GM19467 (cell line): Measurements from ENCODE around the gene C11orf21.

Experiments used
- ATAC-seq: cut with Tn5 transposase; IDR thresholded peaks from one replicate; pipeline ENCODE4 v1.9.1; 2021; ENCODE audit warnings: mild to moderate bottlenecking, moderate library complexity; ENCODE audit not compliant: unreplicated experiment

Gene C11orf21

GRCh38 chr11:2309251-2310072 is 7.7 kb upstream of the C11orf21 start:
- ATAC-seq: no peak

GRCh38 chr11:2308713-2309112 is 7.0 kb upstream of the C11orf21 start:
- ATAC-seq: no peak

- ATAC-seq: no peak
Observed at GRCh38 chr11:2307501-2308331, 6.0 kb upstream of the C11orf21 start.

GRCh38 chr11:2306877-2307500 is 5.3 kb upstream of the C11orf21 start:
- ATAC-seq: no peak

GRCh38 chr11:2306452-2306823 is 4.7 kb upstream of the C11orf21 start:
- ATAC-seq: no peak

GRCh38 chr11:2305788-2306451 is 4.2 kb upstream of the C11orf21 start:
- no peak for ATAC-seq

GRCh38 chr11:2305140-2305778 is 3.5 kb upstream of the C11orf21 start:
- no peak for ATAC-seq

GRCh38 chr11:2304506-2305139 is 2.9 kb upstream of the C11orf21 start:
- no peak for ATAC-seq

- ATAC-seq: no peak
Observed at GRCh38 chr11:2303627-2304505, 2.1 kb upstream of the C11orf21 start.

- no peak for ATAC-seq
Observed at GRCh38 chr11:2302896-2303626, 1.3 kb upstream of the C11orf21 start.

GRCh38 chr11:2302306-2302895 is 683 bp upstream of the C11orf21 start:
- ATAC-seq: no peak

- no peak for ATAC-seq
Observed at GRCh38 chr11:2300936-2301630, 635 bp downstream of the C11orf21 start.

GRCh38 chr11:2300290-2300935 is 1.3 kb downstream of the C11orf21 start:
- no peak for ATAC-seq

GRCh38 chr11:2299773-2300172 is 1.9 kb downstream of the C11orf21 start:
- ATAC-seq: no peak

GRCh38 chr11:2298795-2299761 is 2.6 kb downstream of the C11orf21 start:
- ATAC-seq: no peak
